Nephron (organoid): Measurements from ENCODE around the gene ITPR1.

Experiments used
- H3K27ac Mint-ChIP-seq, 3 experiments: 2 replicates each; pipeline ENCODE4 v1.8.0; 2020; ENCODE audit warnings: mixed read lengths in 3 of 3, mild to moderate bottlenecking in 2 of 3, moderate library complexity in 1 of 3
- H3K27me3 Mint-ChIP-seq: 2 replicates; pipeline ENCODE4 v1.8.0; 2021; ENCODE audit warnings: low read depth, mild to moderate bottlenecking, moderate library complexity, mixed read lengths
- H3K36me3 Mint-ChIP-seq: 2 replicates; pipeline ENCODE4 v1.8.0; 2020; ENCODE audit warnings: low read depth, mixed read lengths
- H3K4me1 Mint-ChIP-seq: 2 replicates; pipeline ENCODE4 v1.8.0; 2020; ENCODE audit warnings: mixed read lengths
- H3K4me3 Mint-ChIP-seq, 3 experiments: 2 replicates each; pipeline ENCODE4 v1.8.0; 2020; ENCODE audit warnings: mild to moderate bottlenecking in 3 of 3, mixed read lengths in 3 of 3, moderate library complexity in 2 of 3
- H3K9me3 Mint-ChIP-seq: 2 replicates; pipeline ENCODE4 v1.8.0; 2020; ENCODE audit warnings: mixed read lengths
- CTCF ChIP-seq, 3 experiments: fragments of 200-600 bp; sonication (generic); IDR thresholded peaks; one replicate each; pipeline ENCODE4 v1.5.0; 2021; ENCODE audit warnings: antibody characterized with exemption in 3 of 3; ENCODE audit not compliant: unreplicated experiment in 3 of 3

Gene ITPR1

DNA sequence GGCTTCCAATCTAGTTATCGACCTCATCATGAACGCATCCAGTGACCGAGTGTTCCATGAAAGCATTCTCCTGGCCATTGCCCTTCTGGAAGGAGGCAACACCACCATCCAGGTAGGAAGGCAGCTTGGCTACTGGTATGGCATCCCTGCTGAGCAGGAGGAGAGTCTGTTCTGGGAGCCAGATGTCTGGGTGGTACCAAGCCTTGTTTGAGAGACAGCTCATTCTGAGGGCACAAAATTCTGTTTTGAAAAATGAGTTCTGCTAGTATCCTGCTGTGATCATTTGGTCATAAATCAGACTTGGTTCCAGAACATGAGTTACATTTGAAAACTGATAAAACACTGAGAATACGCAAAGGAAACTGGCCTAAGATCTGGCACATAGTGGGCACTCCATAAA is 242.1 kb downstream of the ITPR1 start:
- H3K9me3 Mint-ChIP-seq = no peaks in the 10 kb centered on the region
- no peaks in the 10 kb centered on the region for H3K27me3 Mint-ChIP-seq
- peak overlapping the region in 1 of 3 experiments; percentile 62 for H3K27ac Mint-ChIP-seq
- no peak for TF ChIP-seq CTCF (IDR thresholded peaks at IDR 0.05; ENCODE audit: unreplicated experiment in 3 of 3)
- H3K4me3 Mint-ChIP-seq = no peak overlapping the region
- H3K36me3 Mint-ChIP-seq = peaks cover 64% of the 10 kb centered on the region
- H3K4me1 Mint-ChIP-seq = peaks cover 44% of the 10 kb centered on the region

GRCh38 chr3:4736284-4736861 is 243.2 kb downstream of the ITPR1 start:
- H3K4me3 Mint-ChIP-seq = no peak overlapping the region
- TF ChIP-seq CTCF (IDR thresholded peaks at IDR 0.05; ENCODE audit: unreplicated experiment in 3 of 3) = no peak
- H3K36me3 Mint-ChIP-seq = peaks cover 74% of the 10 kb centered on the region
- peaks cover 40% of the 10 kb centered on the region for H3K4me1 Mint-ChIP-seq
- H3K9me3 Mint-ChIP-seq = no peaks in the 10 kb centered on the region
- no peak overlapping the region for H3K27ac Mint-ChIP-seq
- H3K27me3 Mint-ChIP-seq = no peaks in the 10 kb centered on the region

DNA sequence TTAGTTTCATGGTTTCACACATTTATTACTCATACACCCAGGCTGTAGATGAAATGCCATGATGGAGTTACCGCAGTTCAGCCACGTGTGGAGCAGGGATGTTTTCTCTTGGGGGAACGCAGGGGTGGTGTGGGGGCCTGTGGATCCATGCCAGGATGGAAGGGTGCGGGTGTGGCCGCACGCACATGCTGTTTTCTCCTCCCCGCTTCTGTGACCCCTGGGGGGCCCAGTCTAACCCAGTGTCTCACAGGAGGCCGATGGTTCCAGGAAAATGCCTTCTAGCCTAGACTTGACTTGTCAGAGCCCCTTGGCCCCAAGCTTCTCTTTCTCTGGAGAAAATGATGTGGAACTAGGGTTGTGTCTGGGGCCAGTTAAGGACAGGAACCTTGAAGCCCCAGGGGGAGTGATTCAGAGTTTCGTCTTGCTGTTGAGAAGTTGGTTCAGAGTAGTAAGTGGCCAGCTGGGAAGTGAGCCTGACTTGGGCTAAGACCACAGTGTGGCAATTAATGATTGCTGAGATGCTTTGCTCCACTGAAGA is 245.7 kb downstream of the ITPR1 start:
- no peak overlapping the region for H3K27ac Mint-ChIP-seq
- TF ChIP-seq CTCF (IDR thresholded peaks at IDR 0.05; ENCODE audit: unreplicated experiment in 3 of 3) = no peak
- H3K36me3 Mint-ChIP-seq = peaks cover 83% of the 10 kb centered on the region
- H3K27me3 Mint-ChIP-seq = no peaks in the 10 kb centered on the region
- peaks cover 28% of the 10 kb centered on the region for H3K4me1 Mint-ChIP-seq
- no peak overlapping the region for H3K4me3 Mint-ChIP-seq
- no peaks in the 10 kb centered on the region for H3K9me3 Mint-ChIP-seq

- Mint-ChIP-seq H3K27ac (peak overlapping the region in 1 of 3 experiments; percentile 63), H3K27me3 (no peaks in the 10 kb centered on the region), H3K4me3 (no peak overlapping the region), H3K36me3 (peaks cover 79% of the 10 kb centered on the region), H3K9me3 (no peaks in the 10 kb centered on the region), H3K4me1 (peaks cover 27% of the 10 kb centered on the region)
- no peak for TF ChIP-seq CTCF (IDR thresholded peaks at IDR 0.05; ENCODE audit: unreplicated experiment in 3 of 3)
These were observed 246.4 kb downstream of the ITPR1 start for GRCh38 chr3:4739289-4740236.

- Mint-ChIP-seq H3K27me3 (no peaks in the 10 kb centered on the region), H3K4me3 (no peak overlapping the region), H3K9me3 (no peaks in the 10 kb centered on the region), H3K4me1 (peaks cover 27% of the 10 kb centered on the region), H3K27ac (peak overlapping the region in 2 of 3 experiments; percentile 74 to 93), H3K36me3 (peaks cover 75% of the 10 kb centered on the region)
- no peak for TF ChIP-seq CTCF (IDR thresholded peaks at IDR 0.05; ENCODE audit: unreplicated experiment in 3 of 3)
These were observed 247.4 kb downstream of the ITPR1 start for GRCh38 chr3:4740397-4741105.
